IMR-90 (cell line): Measurements from ENCODE around the gene CCDC27. TPM values are rescaled to one million over a fixed set of nuclear protein-coding genes. Genes with fewer than 3 reads are reported as not detected.

Source experiments
- ATAC-seq: fragments of 200-7000 bp; cut with Tn5 transposase; 2 replicates; pipeline ENCODE4 v1.9.1; 2020; ENCODE audit warnings: low read depth, mild to moderate bottlenecking, moderate library complexity
- BruUV-seq: library from RNA; stranded (reverse); fragments of 400-500 nt; replicated peaks from 2 replicates; lab custom pipeline; 2021; lab: Mats Ljungman, UMichigan
- CTCF ChIA-PET: fragments of 300-600 bp; formaldehyde crosslinking; extraction: SDS; loops from one replicate; lab custom pipeline; 2021; ENCODE audit warnings: antibody characterized with exemption; lab: Yijun Ruan, JAX
- POLR2A ChIA-PET: fragments of 300-600 bp; sonication (Branson Sonifier 250); formaldehyde crosslinking; loops from one replicate; lab custom pipeline; 2022; ENCODE audit warnings: antibody characterized with exemption; ENCODE audit not compliant: unreplicated experiment; lab: Charles Lee
- DNase-seq: peaks from one replicate; pipeline ENCODE4 v3.0.0; 2013
- H2AFZ ChIP-seq: replicated peaks from 2 replicates; pipeline ENCODE3; 2013; ENCODE audit warnings: low read length, mild to moderate bottlenecking; ENCODE audit not compliant: poor library complexity
- H2AK5ac ChIP-seq: 2 replicates; pipeline ENCODE4 v1.6.1; 2013; ENCODE audit warnings: low read depth, low read length, inconsistent platforms
- H2AK9ac ChIP-seq: replicated peaks from 2 replicates; pipeline ENCODE3; 2013; ENCODE audit warnings: mild to moderate bottlenecking, low read depth, low read length, moderate library complexity; ENCODE audit not compliant: poor library complexity
- H2BK120ac ChIP-seq: 2 replicates; pipeline ENCODE4 v1.6.1; 2013; ENCODE audit warnings: low read depth, low read length, inconsistent platforms
- H2BK15ac ChIP-seq: 3 replicates; pipeline ENCODE4 v1.6.1; 2013; ENCODE audit warnings: low read depth, low read length, inconsistent platforms
- H2BK20ac ChIP-seq: 2 replicates; pipeline ENCODE4 v1.6.1; 2013; ENCODE audit warnings: low read depth, mild to moderate bottlenecking, inconsistent platforms, low read length, moderate library complexity
- H2BK5ac ChIP-seq: 2 replicates; pipeline ENCODE4 v1.6.1; 2013; ENCODE audit warnings: mild to moderate bottlenecking, low read depth, low read length, inconsistent platforms; ENCODE audit not compliant: poor library complexity, severe bottlenecking
- H3K14ac ChIP-seq: replicated peaks from 2 replicates; pipeline ENCODE4 v1.6.1; 2013; ENCODE audit warnings: low read depth, low read length, inconsistent platforms
- H3K18ac ChIP-seq: 2 replicates; pipeline ENCODE4 v1.6.1; 2013; ENCODE audit warnings: low read depth, low read length, control low read depth
- H3K23ac ChIP-seq: 2 replicates; pipeline ENCODE4 v1.6.1; 2013; ENCODE audit warnings: low read depth, low read length, inconsistent platforms
- H3K27ac ChIP-seq: 2 replicates; pipeline ENCODE4 v1.5.1; 2013; ENCODE audit warnings: mild to moderate bottlenecking, control low read depth, low read length; ENCODE audit not compliant: insufficient read depth
- H3K27me3 ChIP-seq: 2 replicates; pipeline ENCODE4 v1.6.1; 2013; ENCODE audit warnings: low read length; ENCODE audit not compliant: control insufficient read depth, insufficient read depth
- H3K36me3 ChIP-seq: 2 replicates; pipeline ENCODE4 v1.6.1; 2013; ENCODE audit warnings: low read length, mixed read lengths; ENCODE audit not compliant: control insufficient read depth, insufficient read depth
- H3K4ac ChIP-seq: 2 replicates; pipeline ENCODE4 v1.6.1; 2013; ENCODE audit warnings: low read depth, low read length, inconsistent platforms
- H3K4me1 ChIP-seq: 2 replicates; pipeline ENCODE4 v1.6.1; 2013; ENCODE audit warnings: low read length, mixed read lengths; ENCODE audit not compliant: control insufficient read depth, insufficient read depth
- H3K4me2 ChIP-seq: 2 replicates; pipeline ENCODE4 v1.6.1; 2013; ENCODE audit warnings: low read depth, mild to moderate bottlenecking, control low read depth, low read length, moderate library complexity
- H3K4me3 ChIP-seq: 2 replicates; pipeline ENCODE4 v1.5.1; 2013; ENCODE audit warnings: low read depth, mild to moderate bottlenecking, control low read depth, low read length, moderate library complexity; ENCODE audit not compliant: insufficient read depth
- H3K56ac ChIP-seq: 2 replicates; pipeline ENCODE4 v1.6.1; 2013; ENCODE audit warnings: low read length, inconsistent platforms; ENCODE audit not compliant: insufficient read depth; ENCODE audit errors: extremely low read depth
- H3K79me1 ChIP-seq, 2 experiments: 2 replicates each; pipeline ENCODE4 v1.6.1; 2013; ENCODE audit warnings: low read length in 2 of 2, inconsistent platforms in 1 of 2, low read depth in 1 of 2
- H3K9ac ChIP-seq: 2 replicates; pipeline ENCODE4 v1.6.1; 2013; ENCODE audit warnings: low read depth, low read length, control low read depth
- H3K9me1 ChIP-seq: 2 replicates; pipeline ENCODE4 v1.6.1; 2013; ENCODE audit warnings: low read length, inconsistent platforms; ENCODE audit not compliant: insufficient read depth
- H3K9me3 ChIP-seq: 2 replicates; pipeline ENCODE4 v1.6.1; 2013; ENCODE audit warnings: low read length; ENCODE audit not compliant: control insufficient read depth, insufficient read depth
- H4K20me1 ChIP-seq: 2 replicates; pipeline ENCODE4 v1.6.1; 2013; ENCODE audit warnings: low read length, inconsistent platforms; ENCODE audit not compliant: insufficient read depth
- H4K5ac ChIP-seq: 2 replicates; pipeline ENCODE4 v1.6.1; 2013; ENCODE audit warnings: mild to moderate bottlenecking, low read depth, low read length, control low read depth
- H4K8ac ChIP-seq, 2 experiments: 2 replicates each; pipeline ENCODE4 v1.6.1; 2013; ENCODE audit warnings: low read depth in 2 of 2, low read length in 2 of 2, control low read depth in 1 of 2, inconsistent platforms in 1 of 2
- H4K91ac ChIP-seq: 2 replicates; pipeline ENCODE4 v1.6.1; 2013; ENCODE audit warnings: low read depth, low read length, inconsistent platforms; ENCODE audit not compliant: insufficient read depth
- BHLHE40 ChIP-seq: fragments of 150-350 bp; IDR thresholded peaks from 2 replicates; pipeline ENCODE4 v1.6.1; 2016; ENCODE audit warnings: mild to moderate bottlenecking, low read depth, low read length
- CHD1 ChIP-seq: IDR thresholded peaks from 2 replicates; pipeline ENCODE4 v1.6.1; 2012; ENCODE audit warnings: low read depth, low read length, improper control_type of control experiment
- CTCF ChIP-seq: conservative IDR thresholded peaks from 2 replicates; pipeline ENCODE4 v1.5.1; 2012; ENCODE audit warnings: mild to moderate bottlenecking, low read depth, low read length, improper control_type of control experiment
- ELK1 ChIP-seq: fragments of 150-350 bp; IDR thresholded peaks from 2 replicates; pipeline ENCODE4 v1.6.1; 2016; ENCODE audit warnings: low read depth, mild to moderate bottlenecking, low read length, moderate library complexity, borderline replicate concordance
- FOS ChIP-seq: fragments of 150-350 bp; IDR thresholded peaks from 2 replicates; pipeline ENCODE4 v1.6.1; 2016; ENCODE audit warnings: low read depth, low read length
- MAFK ChIP-seq: IDR thresholded peaks from 2 replicates; pipeline ENCODE4 v1.6.1; 2012; ENCODE audit warnings: low read depth, low read length, improper control_type of control experiment
- MAZ ChIP-seq: IDR thresholded peaks from 2 replicates; pipeline ENCODE4 v1.6.1; 2012; ENCODE audit warnings: low read depth, mild to moderate bottlenecking, low read length, improper control_type of control experiment, moderate library complexity, borderline replicate concordance
- MXI1 ChIP-seq: IDR thresholded peaks from 2 replicates; pipeline ENCODE4 v1.6.1; 2012; ENCODE audit warnings: low read depth, mild to moderate bottlenecking, low read length, moderate library complexity, borderline replicate concordance
- NFE2L2 ChIP-seq: fragments of 150-350 bp; IDR thresholded peaks from 2 replicates; pipeline ENCODE4 v1.6.1; 2016; ENCODE audit warnings: low read depth, mild to moderate bottlenecking, low read length
- RAD21 ChIP-seq: IDR thresholded peaks from 2 replicates; pipeline ENCODE4 v1.6.1; 2012; ENCODE audit warnings: low read length, improper control_type of control experiment
- RCOR1 ChIP-seq: IDR thresholded peaks from 2 replicates; pipeline ENCODE4 v1.6.1; 2012; ENCODE audit warnings: mild to moderate bottlenecking, low read length, improper control_type of control experiment; ENCODE audit not compliant: insufficient replicate concordance
- RFX5 ChIP-seq: IDR thresholded peaks from 2 replicates; pipeline ENCODE4 v1.8.0; 2012; ENCODE audit warnings: low read depth, mild to moderate bottlenecking, low read length, moderate library complexity
- SMC3 ChIP-seq: fragments of 150-350 bp; IDR thresholded peaks from 2 replicates; pipeline ENCODE4 v1.6.1; 2016; ENCODE audit warnings: low read depth, mild to moderate bottlenecking, antibody characterized with exemption, low read length, moderate library complexity
- USF2 ChIP-seq: fragments of 150-350 bp; IDR thresholded peaks from 2 replicates; pipeline ENCODE4 v1.6.1; 2017; ENCODE audit warnings: mild to moderate bottlenecking, antibody characterized with exemption, low read length, low read depth
- WGBS, 2 experiments: methylation state at CpG; one replicate each; pipeline versions ENCODE4 v1.1.5 to v1.1.7; 2013; ENCODE audit warnings: missing lambda C conversion rate in 2 of 2; ENCODE audit not compliant: insufficient read length in 1 of 2; ENCODE audit errors: extremely low coverage in 2 of 2; 5-methylcytosine and 5-hydroxymethylcytosine counted together
- dilution Hi-C: fragments of 300-500 bp; cut with HindIII; formaldehyde crosslinking; loops from one replicate; pipeline ENCODE4 v1.14.3; 2018; ENCODE audit warnings: low sequenced_read_pairs; ENCODE audit not compliant: unreplicated experiment
- in situ Hi-C: fragments of 300-500 bp; cut with MboI; formaldehyde crosslinking; loops from 3 replicates; pipeline ENCODE4 v1.14.3; 2019; ENCODE audit warnings: low sequenced_read_pairs, inconsistent platforms, mixed read lengths
- intact Hi-C: fragments of 100-400 bp; cut with micrococcal nuclease; formaldehyde crosslinking; loops from 2 replicates; pipeline ENCODE4 v1.10.0; 2022
- polyA plus RNA-seq, 3 experiments: library from polyadenylated mRNA; depleted of rRNA; stranded (reverse); fragments of >200 nt; gene quantifications; 2 replicates each; pipeline ENCODE4 v1.2.3, GENCODE V29; 2012; ENCODE audit warnings: low replicate concordance in 1 of 3
- total RNA-seq: library from RNA; depleted of rRNA; stranded (reverse); fragments of >200 nt; gene quantifications from 2 replicates; pipeline ENCODE4 v1.2.3, GENCODE V29; 2012

The CCDC27 gene
- total and polyA plus RNA-seq, 2 of the 4 experiments (the other 2 are of a cell fraction) = not detected

GRCh38 chr1:3736131-3736561 is 16.1 kb upstream of the CCDC27 start:
- dilution Hi-C loops = no loop called here
- H3K27ac ChIP-seq = no peak overlapping the region
- in situ Hi-C loops = no loop called here

More at GRCh38 chr1:3736131-3736561, 16.1 kb upstream of the CCDC27 start:
- ChIA-PET POLR2A (no interaction called here), CTCF (no interaction called here)
- H3K27me3 ChIP-seq = no peaks in the 10 kb centered on the region; the same call in 1 of the 2 replicates
- H3K4ac ChIP-seq = no peak overlapping the region
- intact Hi-C loops = no loop called here
- no peak overlapping the region for H4K5ac ChIP-seq
- peaks cover 33% of the 10 kb centered on the region for H3K36me3 ChIP-seq
- no peak overlapping the region for H3K14ac ChIP-seq
- no peak overlapping the region for H3K4me2 ChIP-seq
- no peak overlapping the region for H2BK5ac ChIP-seq
- no peak overlapping the region for H3K56ac ChIP-seq
- no peak overlapping the region for H3K4me3 ChIP-seq
- no peak overlapping the region for H2AFZ ChIP-seq
- no peak for DNase-seq
- no peak overlapping the region for H4K8ac ChIP-seq
- H2AK5ac ChIP-seq = no peak overlapping the region
- no peak for TF ChIP-seq USF2
- no peak for TF ChIP-seq BHLHE40
- TF ChIP-seq MXI1 = no peak
- TF ChIP-seq MAZ = no peak
- no peak for TF ChIP-seq SMC3
- no peak for TF ChIP-seq CTCF
- TF ChIP-seq NFE2L2 = no peak
- TF ChIP-seq RFX5 = no peak
- TF ChIP-seq MAFK = no peak
- TF ChIP-seq CHD1 = no peak
- TF ChIP-seq ELK1 = no peak
- TF ChIP-seq FOS = no peak
- no peak for TF ChIP-seq RCOR1
- no peak for TF ChIP-seq RAD21
- no peaks in the 10 kb centered on the region for H3K4me1 ChIP-seq
- no peaks in the 10 kb centered on the region for H3K9me3 ChIP-seq
- H3K18ac ChIP-seq = no peak overlapping the region
- H2BK120ac ChIP-seq = no peak overlapping the region
- WGBS, 2 experiments = 100% methylated on average over 7 of the region's 13 CpGs; no CpG with 5 or more reads in 1 of the 2 experiments
- H2AK9ac ChIP-seq = no peak overlapping the region
- no peak overlapping the region for H4K91ac ChIP-seq
- H2BK20ac ChIP-seq = no peak overlapping the region
- H3K9me1 ChIP-seq = no peaks in the 10 kb centered on the region
- BruUV-seq = no TSS peak
- no peak for ATAC-seq
- no peak overlapping the region for H3K9ac ChIP-seq
- no peaks in the 10 kb centered on the region for H4K20me1 ChIP-seq
- H2BK15ac ChIP-seq = no peak overlapping the region
- no peak overlapping the region for H3K23ac ChIP-seq
- H3K79me1 ChIP-seq = no peaks in the 10 kb centered on the region
